ENCODE results near the gene ZMAT5. TPM values are rescaled to one million over a fixed set of nuclear protein-coding genes. Genes with fewer than 3 reads are reported as not detected.
A peak's percentile ranks its signal among the peaks of the same experiment; 100 is the strongest.

The ZMAT5 gene
- total RNA-seq, 1 donor from 2014 or later: 16.9 TPM

DNA sequence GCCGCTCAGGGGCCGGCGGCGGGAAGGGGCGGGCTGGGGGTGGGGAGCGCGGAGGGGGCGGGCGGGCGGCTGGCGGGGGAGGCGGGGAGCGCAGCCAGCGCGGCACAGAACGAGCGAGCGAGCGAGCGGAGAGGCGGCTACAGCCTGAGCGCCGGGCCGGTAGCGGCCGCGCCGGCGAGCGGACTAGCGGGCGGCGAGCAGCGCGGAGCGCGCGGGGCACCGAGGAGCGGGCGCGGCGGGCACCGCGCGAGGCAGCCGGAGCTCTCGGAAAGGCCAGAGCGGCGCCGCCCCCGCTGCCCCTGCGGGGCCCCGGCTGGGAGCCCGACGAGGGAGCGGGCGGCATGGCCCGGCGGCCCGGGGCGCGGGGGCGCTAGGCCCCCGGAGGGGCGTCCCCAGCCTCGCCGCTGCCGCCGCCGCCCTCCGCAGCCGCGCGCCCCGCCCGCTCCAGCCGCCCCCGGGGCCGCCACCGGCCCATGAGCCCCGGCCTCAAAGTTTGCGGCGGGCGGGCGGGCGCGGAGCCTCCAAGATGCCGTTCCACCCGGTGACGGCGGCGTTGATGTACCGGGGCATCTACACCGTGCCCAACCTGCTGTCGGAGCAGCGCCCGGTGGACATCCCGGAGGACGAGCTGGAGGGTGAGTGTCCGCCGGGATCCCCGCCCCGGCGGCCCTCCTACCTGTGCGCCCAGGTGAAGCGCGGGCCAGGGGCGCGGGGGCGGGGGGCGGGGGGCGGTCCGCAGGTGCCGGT, 46.7 kb downstream of the ZMAT5 start, which contains the start of gene CABP7:
Gene CABP7 (plus strand): TSS at position 105 of the 747 bp plus-strand sequence. CDS start 422 bp downstream, at position 527.
- Mint-ChIP-seq H3K27me3 (ENCODE audit: unreplicated experiment) (peaks cover 27% of the 10 kb centered on the region), H3K4me3 (ENCODE audit: unreplicated experiment) (peak within 1 kb of the TSS; percentile 70)
- peak; percentile 45 for DNase-seq

GRCh38 chr22:29718949-29719898, 47.6 kb downstream of the ZMAT5 start:
- H3K27ac Mint-ChIP-seq (ENCODE audit: unreplicated experiment): peak overlapping the region; percentile 52
- no peak for DNase-seq
- TF ChIP-seq, protein P1, sequence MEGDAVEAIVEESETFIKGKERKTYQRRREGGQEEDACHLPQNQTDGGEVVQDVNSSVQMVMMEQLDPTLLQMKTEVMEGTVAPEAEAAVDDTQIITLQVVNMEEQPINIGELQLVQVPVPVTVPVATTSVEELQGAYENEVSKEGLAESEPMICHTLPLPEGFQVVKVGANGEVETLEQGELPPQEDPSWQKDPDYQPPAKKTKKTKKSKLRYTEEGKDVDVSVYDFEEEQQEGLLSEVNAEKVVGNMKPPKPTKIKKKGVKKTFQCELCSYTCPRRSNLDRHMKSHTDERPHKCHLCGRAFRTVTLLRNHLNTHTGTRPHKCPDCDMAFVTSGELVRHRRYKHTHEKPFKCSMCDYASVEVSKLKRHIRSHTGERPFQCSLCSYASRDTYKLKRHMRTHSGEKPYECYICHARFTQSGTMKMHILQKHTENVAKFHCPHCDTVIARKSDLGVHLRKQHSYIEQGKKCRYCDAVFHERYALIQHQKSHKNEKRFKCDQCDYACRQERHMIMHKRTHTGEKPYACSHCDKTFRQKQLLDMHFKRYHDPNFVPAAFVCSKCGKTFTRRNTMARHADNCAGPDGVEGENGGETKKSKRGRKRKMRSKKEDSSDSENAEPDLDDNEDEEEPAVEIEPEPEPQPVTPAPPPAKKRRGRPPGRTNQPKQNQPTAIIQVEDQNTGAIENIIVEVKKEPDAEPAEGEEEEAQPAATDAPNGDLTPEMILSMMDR (IDR thresholded peaks at IDR 0.05; ENCODE audit: partially characterized antibody, unreplicated experiment): no peak
- peaks cover 31% of the 10 kb centered on the region for H3K27me3 Mint-ChIP-seq (ENCODE audit: unreplicated experiment)
- peak overlapping the region; percentile 70 for H3K4me3 Mint-ChIP-seq (ENCODE audit: unreplicated experiment)
- peaks cover 33% of the 10 kb centered on the region for H3K4me1 Mint-ChIP-seq (ENCODE audit: low read depth, unreplicated experiment)
- no peaks in the 10 kb centered on the region for H3K36me3 Mint-ChIP-seq (ENCODE audit: unreplicated experiment)
- H3K9me3 Mint-ChIP-seq (ENCODE audit: unreplicated experiment): peaks cover 24% of the 10 kb centered on the region

More for the DNA sequence above, 46.7 kb downstream of the ZMAT5 start, which contains the start of gene CABP7:
- H3K4me1 Mint-ChIP-seq (ENCODE audit: low read depth, unreplicated experiment): peaks cover 28% of the 10 kb centered on the region
- TF ChIP-seq, protein P1 (IDR thresholded peaks at IDR 0.05; ENCODE audit: partially characterized antibody, unreplicated experiment): no peak
- peaks cover 22% of the 10 kb centered on the region for H3K9me3 Mint-ChIP-seq (ENCODE audit: unreplicated experiment)
- no peak within 1 kb of the TSS for H3K27ac Mint-ChIP-seq (ENCODE audit: unreplicated experiment)
- H3K36me3 Mint-ChIP-seq (ENCODE audit: unreplicated experiment): no peaks in the 10 kb centered on the region

- H3K27me3 Mint-ChIP-seq (ENCODE audit: unreplicated experiment): peaks cover 32% of the 10 kb centered on the region
- TF ChIP-seq, protein P1 (IDR thresholded peaks at IDR 0.05; ENCODE audit: partially characterized antibody, unreplicated experiment): no peak
- no peaks in the 10 kb centered on the region for H3K36me3 Mint-ChIP-seq (ENCODE audit: unreplicated experiment)
- no peak overlapping the region for H3K4me3 Mint-ChIP-seq (ENCODE audit: unreplicated experiment)
- H3K9me3 Mint-ChIP-seq (ENCODE audit: unreplicated experiment): peaks cover 19% of the 10 kb centered on the region
- H3K4me1 Mint-ChIP-seq (ENCODE audit: low read depth, unreplicated experiment): peaks cover 38% of the 10 kb centered on the region
- H3K27ac Mint-ChIP-seq (ENCODE audit: unreplicated experiment): no peak overlapping the region
- no peak for DNase-seq
Measured at GRCh38 chr22:29717789-29718188, 49.0 kb downstream of the ZMAT5 start.

- Mint-ChIP-seq H3K4me3 (ENCODE audit: unreplicated experiment) (peak overlapping the region; percentile 12), H3K27me3 (ENCODE audit: unreplicated experiment) (peaks cover 36% of the 10 kb centered on the region), H3K27ac (ENCODE audit: unreplicated experiment) (no peak overlapping the region), H3K36me3 (ENCODE audit: unreplicated experiment) (no peaks in the 10 kb centered on the region), H3K9me3 (ENCODE audit: unreplicated experiment) (peaks cover 19% of the 10 kb centered on the region), H3K4me1 (ENCODE audit: low read depth, unreplicated experiment) (peaks cover 41% of the 10 kb centered on the region)
- TF ChIP-seq, protein P1 (IDR thresholded peaks at IDR 0.05; ENCODE audit: partially characterized antibody, unreplicated experiment): no peak
- no peak for DNase-seq
Measured at GRCh38 chr22:29716814-29717545, 49.8 kb downstream of the ZMAT5 start.
